Fibroblast of skin of abdomen (primary cell): ENCODE measurements around the gene ABCB7.
"Not testable (repeated sequence)": the region's sequence is repeated elsewhere in the genome, so short reads cannot be mapped to it uniquely, and the experiment has no call there.

Source experiments
- DNase-seq: peaks from one replicate; pipeline ENCODE4 v3.0.0-alpha.2; 2013

The ABCB7 gene

GRCh38 chrX:75096331-75096730 is 59.8 kb downstream of the ABCB7 start:
- no peak for DNase-seq

GRCh38 chrX:75086731-75087195 is 69.3 kb downstream of the ABCB7 start:
- no peak for DNase-seq

GRCh38 chrX:75084757-75085156 is 71.3 kb downstream of the ABCB7 start:
- DNase-seq = no peak

- DNase-seq = no peak
Observed at GRCh38 chrX:75076429-75076828, 79.7 kb downstream of the ABCB7 start.

GRCh38 chrX:75074475-75074874 is 81.6 kb downstream of the ABCB7 start:
- DNase-seq = no peak

GRCh38 chrX:75071334-75071733 is 84.7 kb downstream of the ABCB7 start:
- no peak for DNase-seq

GRCh38 chrX:75067931-75068330 is 88.2 kb downstream of the ABCB7 start:
- DNase-seq = peak; percentile 0

- DNase-seq = no peak
Observed at GRCh38 chrX:75061701-75062100, 94.4 kb downstream of the ABCB7 start.

GRCh38 chrX:75051047-75051446 is 105.0 kb downstream of the ABCB7 start:
- no peak for DNase-seq

- no peak for DNase-seq
Observed at GRCh38 chrX:75045369-75045768, 110.7 kb downstream of the ABCB7 start.

GRCh38 chrX:75044142-75044541 is 111.9 kb downstream of the ABCB7 start:
- DNase-seq = not testable (repeated sequence)

- DNase-seq = no peak
Observed at GRCh38 chrX:75038925-75039324, 117.2 kb downstream of the ABCB7 start.
